Astrocyte of the cerebellum (primary cell): ENCODE data around the gene SSU72.
A peak's percentile ranks its signal among the peaks of the same experiment; 100 is the strongest.

ENCODE experiments used
- DNase-seq: peaks from one replicate; pipeline ENCODE4 v3.0.0-alpha.2; 2011; ENCODE audit warnings: low read depth
- H3K4me3 ChIP-seq: 2 replicates; pipeline ENCODE4 v1.5.1; 2011; ENCODE audit warnings: mild to moderate bottlenecking, low read depth, low read length, moderate library complexity
- CTCF ChIP-seq: IDR thresholded peaks from 2 replicates; pipeline ENCODE4 v1.5.1; 2012; ENCODE audit warnings: low read length, low read depth, moderate library complexity, mild to moderate bottlenecking; ENCODE audit errors: missing control alignments
- in situ Hi-C: cut with HindIII; loops from 2 replicates; pipeline ENCODE4 v1.10.0; 2017; ENCODE audit warnings: low sequenced_read_pairs

Gene SSU72

GRCh38 chr1:1616838-1617237 lies 42.2 kb upstream of the SSU72 start:
- no peak for DNase-seq
- peak overlapping the region; percentile 87 for H3K4me3 ChIP-seq
- in situ Hi-C loops = no loop called here
- TF ChIP-seq CTCF = no peak

- TF ChIP-seq CTCF = no peak
- in situ Hi-C loops = no loop called here
- no peak for DNase-seq
- H3K4me3 ChIP-seq = peak overlapping the region; percentile 87
Measured at GRCh38 chr1:1616045-1616790, 41.6 kb upstream of the SSU72 start.

GRCh38 chr1:1615256-1616044 lies 40.8 kb upstream of the SSU72 start, which contains the start of gene MIB2:
TSS of gene MIB2 (plus strand) at chr1:1615500. CDS start at chr1:1623453, 7,953 bp downstream.
- peak; percentile 84 for DNase-seq
- TF ChIP-seq CTCF = no peak
- in situ Hi-C loops = no loop called here
- H3K4me3 ChIP-seq = peak within 1 kb of the TSS; percentile 87

- in situ Hi-C loops = no loop called here
Measured at GRCh38 chr1:1614954-1615255, 40.2 kb upstream of the SSU72 start.

GRCh38 chr1:1614204-1614953 lies 39.7 kb upstream of the SSU72 start:
- no peak for DNase-seq
- in situ Hi-C loops = no loop called here
- peak overlapping the region; percentile 87 for H3K4me3 ChIP-seq
- no peak for TF ChIP-seq CTCF

More at GRCh38 chr1:1614954-1615255, 40.2 kb upstream of the SSU72 start:
- peak overlapping the region; percentile 87 for H3K4me3 ChIP-seq
- TF ChIP-seq CTCF = no peak
- DNase-seq = no peak

GRCh38 chr1:1613509-1614082 lies 38.9 kb upstream of the SSU72 start:
- DNase-seq = no peak
- in situ Hi-C loops = no loop called here
- no peak for TF ChIP-seq CTCF
- H3K4me3 ChIP-seq = peak overlapping the region; percentile 87
